GM12878 (cell line): ENCODE data around the gene GALP. TPM values are rescaled to one million over a fixed set of nuclear protein-coding genes. Genes with fewer than 3 reads are reported as not detected.

Source experiments
- ATAC-seq: fragments of 200-7000 bp; cut with Tn5 transposase; 3 replicates; pipeline ENCODE4 v1.9.1; 2020; ENCODE audit warnings: mild to moderate bottlenecking, moderate library complexity
- BruUV-seq: library from RNA; stranded (reverse); fragments of 400-500 nt; replicated peaks from 2 replicates; lab custom pipeline; 2021; lab: Mats Ljungman, UMichigan
- CTCF ChIA-PET: fragments of 300-600 bp; sonication (Branson Sonifier 250); formaldehyde crosslinking; extraction: SDS; loops from one replicate; lab custom pipeline; 2021; ENCODE audit warnings: inconsistent platforms; lab: Yijun Ruan, JAX
- POLR2A ChIA-PET: fragments of 350-600 bp; formaldehyde crosslinking; extraction: SDS; loops from one replicate; lab custom pipeline; 2021; ENCODE audit warnings: inconsistent platforms; lab: Charles Lee
- RAD21 ChIA-PET: fragments of 300-600 bp; sonication (Branson Sonifier 250); formaldehyde crosslinking; loops from one replicate; lab custom pipeline; 2023; ENCODE audit warnings: antibody characterized with exemption; ENCODE audit not compliant: unreplicated experiment; lab: Charles Lee
- SMC1A ChIA-PET: fragments of 300-600 bp; sonication (Branson Sonifier 250); formaldehyde crosslinking; loops from one replicate; lab custom pipeline; 2023; ENCODE audit not compliant: unreplicated experiment, uncharacterized antibody; lab: Charles Lee
- DNase-seq: peaks from one replicate; pipeline ENCODE4 v3.0.0-alpha.2; 2011; ENCODE audit warnings: low read depth, low spot score
- FAIRE-seq: peaks from 3 replicates; lab custom pipeline; 2011; peaks lifted over from hg19 to GRCh38; lab: Jason Lieb, UNC
- H2AFZ ChIP-seq: 2 replicates; pipeline ENCODE4 v1.6.0; 2011; ENCODE audit warnings: low read depth, low read length, control low read depth; ENCODE audit not compliant: control insufficient read depth
- H3K27ac ChIP-seq: 2 replicates; pipeline ENCODE4 v1.5.1; 2011; ENCODE audit warnings: control low read depth; ENCODE audit not compliant: control insufficient read depth, insufficient read depth
- H3K27me3 ChIP-seq, 2 experiments: replicated peaks in 1 of 2; 2 replicates each; pipeline versions ENCODE4 v1.6.0 to v1.6.1; 2011; ENCODE audit warnings: low read length in 1 of 2; ENCODE audit not compliant: control insufficient read depth in 2 of 2, insufficient read depth in 2 of 2
- H3K36me3 ChIP-seq, 2 experiments: 2 replicates each; pipeline ENCODE4 v1.5.1; 2011; ENCODE audit warnings: low read length in 1 of 2; ENCODE audit not compliant: control insufficient read depth in 2 of 2, insufficient read depth in 2 of 2
- H3K4me1 ChIP-seq: 2 replicates; pipeline ENCODE4 v1.6.1; 2011; ENCODE audit warnings: mild to moderate bottlenecking, low read length, moderate library complexity, mixed read lengths; ENCODE audit not compliant: control insufficient read depth, insufficient read depth
- H3K4me2 ChIP-seq: 2 replicates; pipeline ENCODE4 v1.6.0; 2011; ENCODE audit warnings: control low read depth; ENCODE audit not compliant: control insufficient read depth, insufficient read depth
- H3K4me3 ChIP-seq: fragments of 200-600 bp; sonication (generic); 2 replicates; pipeline ENCODE4 v1.5.1; 2016
- H3K79me2 ChIP-seq: 2 replicates; pipeline ENCODE4 v1.6.0; 2011; ENCODE audit warnings: low read length; ENCODE audit not compliant: control insufficient read depth, insufficient read depth
- H3K9ac ChIP-seq: 2 replicates; pipeline ENCODE4 v1.8.0; 2011; ENCODE audit warnings: low read length, control low read depth, mixed read lengths; ENCODE audit not compliant: control insufficient read depth, insufficient read depth
- H3K9me3 ChIP-seq: replicated peaks from 3 replicates; pipeline ENCODE4 v1.5.1; 2011; ENCODE audit warnings: mild to moderate bottlenecking, low read length; ENCODE audit not compliant: control insufficient read depth, insufficient read depth
- H4K20me1 ChIP-seq: 2 replicates; pipeline ENCODE4 v1.6.0; 2011; ENCODE audit not compliant: control insufficient read depth, insufficient read depth
- ATF2 ChIP-seq: IDR thresholded peaks from 2 replicates; pipeline ENCODE4 v1.6.1; 2012; ENCODE audit warnings: low read length, inconsistent platforms
- EZH2 ChIP-seq: IDR thresholded peaks from 2 replicates; pipeline ENCODE4 v1.6.1; 2012; ENCODE audit warnings: low read depth, mild to moderate bottlenecking, control low read depth, inconsistent platforms, low read length, borderline replicate concordance; ENCODE audit not compliant: control insufficient read depth
- JUNB ChIP-seq: IDR thresholded peaks from 2 replicates; pipeline ENCODE4 v1.6.1; 2016; ENCODE audit warnings: antibody characterized with exemption, mild to moderate bottlenecking
- KAT2A ChIP-seq: conservative IDR thresholded peaks from 2 replicates; pipeline ENCODE4 v1.6.1; 2011; ENCODE audit warnings: low read depth, low read length; ENCODE audit not compliant: control insufficient read depth
- REST ChIP-seq: IDR thresholded peaks from 2 replicates; pipeline ENCODE4 v1.6.1; 2012; ENCODE audit warnings: mild to moderate bottlenecking, low read depth, low read length
- SKIL ChIP-seq: fragments of 450-650 bp; IDR thresholded peaks from 2 replicates; pipeline ENCODE4 v1.6.1; 2017; ENCODE audit warnings: mild to moderate bottlenecking, low read depth, inconsistent platforms; ENCODE audit not compliant: poor library complexity, severe bottlenecking
- SREBF1 ChIP-seq: IDR thresholded peaks from 2 replicates; pipeline ENCODE4 v1.6.1; 2012; ENCODE audit warnings: mild to moderate bottlenecking, low read length
- SREBF2 ChIP-seq: IDR thresholded peaks from 2 replicates; pipeline ENCODE4 v1.6.1; 2012; ENCODE audit warnings: mild to moderate bottlenecking, low read length
- TAF1 ChIP-seq: IDR thresholded peaks from 2 replicates; pipeline ENCODE4 v1.6.1; 2011; ENCODE audit warnings: mild to moderate bottlenecking, low read depth, low read length, borderline replicate concordance
- TCF12 ChIP-seq: IDR thresholded peaks from 2 replicates; pipeline ENCODE4 v1.6.1; 2011; ENCODE audit warnings: low read depth, mild to moderate bottlenecking, low read length
- ZBTB11 ChIP-seq: fragments of 450-650 bp; formaldehyde crosslinking; IDR thresholded peaks from 2 replicates; pipeline ENCODE4 v1.5.0; 2022; ENCODE audit warnings: mild to moderate bottlenecking, missing genetic modification characterization
- WGBS: methylation state at CpG from one replicate; pipeline ENCODE4 v1.1.6; 2016; ENCODE audit warnings: low lambda C conversion rate; ENCODE audit not compliant: insufficient replicate concordance, insufficient coverage; ENCODE audit errors: missing lambda C conversion rate; 5-methylcytosine and 5-hydroxymethylcytosine counted together
- in situ Hi-C: fragments of 300-500 bp; cut with MboI; formaldehyde crosslinking; loops from 9 replicates; pipeline ENCODE4 v1.14.3; 2018; ENCODE audit warnings: mixed read lengths
- intact Hi-C: fragments of 100-400 bp; cut with micrococcal nuclease; formaldehyde crosslinking; loops from one replicate; pipeline ENCODE4 v1.14.2; 2022; ENCODE audit not compliant: unreplicated experiment
- polyA plus RNA-seq, 11 experiments: library from polyadenylated mRNA; depleted of rRNA in 4 of 11; unstranded in 6 of 11; stranded (reverse) in 5 of 11; fragments of >200 nt; fragmentation: Nextera tagmentation in 4 of 11; fragmentation: Illumina TruSeq in 1 of 11; extraction: Ambion mirVana in 4 of 11; extraction: Trizol in 1 of 11; gene quantifications; 1 replicate in 1 of 11; 2 replicates in 10 of 11; pipeline versions ENCODE4 v1.2.1 to v1.2.3, GENCODE V29; 2011 to 2016; ENCODE audit warnings: inconsistent platforms in 2 of 11, missing spikeins in 2 of 11, low read depth in 1 of 11
- total RNA-seq, 4 experiments: library from RNA; depleted of rRNA in 3 of 4; stranded (reverse); fragments of >200 nt in 3 of 4; fragmentation: Illumina TruSeq in 1 of 4; extraction: Trizol in 1 of 4; gene quantifications; 2 replicates each; pipeline versions ENCODE4 v1.2.1 to v1.2.3, GENCODE V29; 2013 to 2021

The GALP gene
- total and polyA plus RNA-seq, 10 of the 15 experiments (the other 5 are each of a cell fraction or from before 2014, with no cell fraction given) = not detected

GRCh38 chr19:56221851-56222250 is 46.0 kb downstream of the GALP start:
- no peaks in the 10 kb centered on the region for H4K20me1 ChIP-seq
- intact Hi-C loops (no loop called here), in situ Hi-C loops (no loop called here)
- no peak for FAIRE-seq
- no peaks in the 10 kb centered on the region for H3K79me2 ChIP-seq
- no peak overlapping the region for H3K4me3 ChIP-seq
- no peak overlapping the region for H3K4me2 ChIP-seq
- ChIA-PET POLR2A (no interaction called here), SMC1A (no interaction called here), CTCF (no interaction called here), RAD21 (no interaction called here)
- no peaks in the 10 kb centered on the region for H3K4me1 ChIP-seq
- H3K36me3 ChIP-seq = no peaks in the 10 kb centered on the region; a peak in 1 of 4 replicates
- BruUV-seq = no TSS peak
- no peak overlapping the region for H2AFZ ChIP-seq
- H3K27ac ChIP-seq = no peak overlapping the region
- H3K27me3 ChIP-seq = no peaks in the 10 kb centered on the region
- DNase-seq = no peak
- WGBS = 82% methylated on average over 14 of the region's 14 CpGs
- no peak for ATAC-seq
- no peak overlapping the region for H3K9ac ChIP-seq
- no peaks in the 10 kb centered on the region for H3K9me3 ChIP-seq
- no peak for TF ChIP-seq TCF12
- no peak for TF ChIP-seq REST
- TF ChIP-seq EZH2 = no peak
- TF ChIP-seq SREBF1 = no peak
- TF ChIP-seq JUNB = no peak
- TF ChIP-seq KAT2A = no peak
- no peak for TF ChIP-seq TAF1
- no peak for TF ChIP-seq ZBTB11 (CRISPR knock-in tag)
- TF ChIP-seq SREBF2 = no peak
- no peak for TF ChIP-seq SKIL
- no peak for TF ChIP-seq ATF2
